ENCODE measurements around the gene ACTRT2.

ACTRT2 gene

GRCh38 chr1:3003039-3003940 is 18.0 kb upstream of the ACTRT2 start:
- no peak overlapping the region for H3K4me3 ChIP-seq (IDR thresholded peaks at IDR 0.05; ENCODE audit: insufficient read depth, low read depth, low read length)
- no peak for TF ChIP-seq CTCF (conservative IDR thresholded peaks at IDR 0.05; ENCODE audit: low read depth, low read length)
- no peaks in the 10 kb centered on the region for H3K4me1 ChIP-seq (ENCODE audit: low read depth, poor library complexity, severe bottlenecking)
- no peak overlapping the region for H3K27ac ChIP-seq
- H3K4me2 ChIP-seq, result no peak overlapping the region
- no peak overlapping the region for H2AFZ ChIP-seq (ENCODE audit: low read depth)
- H3K9ac ChIP-seq, result no peak overlapping the region
- peaks cover 7% of the 10 kb centered on the region; the same call in 1 of the 2 replicates for H3K27me3 ChIP-seq (ENCODE audit: insufficient read depth, low read depth)
- H4K20me1 ChIP-seq (ENCODE audit: insufficient read depth), result no peaks in the 10 kb centered on the region
- no peaks in the 10 kb centered on the region for H3K79me2 ChIP-seq (ENCODE audit: insufficient read depth, low read depth)
- no peaks in the 10 kb centered on the region for H3K36me3 ChIP-seq (ENCODE audit: insufficient read depth)

GRCh38 chr1:3003941-3004270 is 17.4 kb upstream of the ACTRT2 start:
- H3K4me3 ChIP-seq (IDR thresholded peaks at IDR 0.05; ENCODE audit: insufficient read depth, low read depth, low read length), result no peak overlapping the region
- no peaks in the 10 kb centered on the region for H3K4me1 ChIP-seq (ENCODE audit: low read depth, poor library complexity, severe bottlenecking)
- H3K27me3 ChIP-seq (ENCODE audit: insufficient read depth, low read depth), result peaks cover 7% of the 10 kb centered on the region; the same call in 1 of the 2 replicates
- H3K79me2 ChIP-seq (ENCODE audit: insufficient read depth, low read depth), result no peaks in the 10 kb centered on the region
- no peaks in the 10 kb centered on the region for H3K36me3 ChIP-seq (ENCODE audit: insufficient read depth)
- H3K9ac ChIP-seq, result no peak overlapping the region
- no peak overlapping the region for H2AFZ ChIP-seq (ENCODE audit: low read depth)
- no peak overlapping the region for H3K4me2 ChIP-seq
- TF ChIP-seq CTCF (conservative IDR thresholded peaks at IDR 0.05; ENCODE audit: low read depth, low read length), result no peak
- no peak overlapping the region for H3K27ac ChIP-seq
- no peaks in the 10 kb centered on the region for H4K20me1 ChIP-seq (ENCODE audit: insufficient read depth)

- H3K27ac ChIP-seq, result no peak overlapping the region
Measured at GRCh38 chr1:3004285-3005205, 16.7 kb upstream of the ACTRT2 start.

More at GRCh38 chr1:3004285-3005205, 16.7 kb upstream of the ACTRT2 start:
- no peak overlapping the region for H3K9ac ChIP-seq
- no peaks in the 10 kb centered on the region for H4K20me1 ChIP-seq (ENCODE audit: insufficient read depth)
- no peak overlapping the region for H2AFZ ChIP-seq (ENCODE audit: low read depth)
- H3K79me2 ChIP-seq (ENCODE audit: insufficient read depth, low read depth), result no peaks in the 10 kb centered on the region
- H3K27me3 ChIP-seq (ENCODE audit: insufficient read depth, low read depth), result peaks cover 7% of the 10 kb centered on the region; the same call in 1 of the 2 replicates
- no peak for TF ChIP-seq CTCF (conservative IDR thresholded peaks at IDR 0.05; ENCODE audit: low read depth, low read length)
- H3K4me3 ChIP-seq (IDR thresholded peaks at IDR 0.05; ENCODE audit: insufficient read depth, low read depth, low read length), result no peak overlapping the region
- no peak overlapping the region for H3K4me2 ChIP-seq
- H3K36me3 ChIP-seq (ENCODE audit: insufficient read depth), result no peaks in the 10 kb centered on the region
- no peaks in the 10 kb centered on the region for H3K4me1 ChIP-seq (ENCODE audit: low read depth, poor library complexity, severe bottlenecking)

Measured in KMS-11 (cell line).